GM21737 (cell line): ENCODE measurements around the gene CLCA4.

Experiments used
- ATAC-seq: cut with Tn5 transposase; IDR thresholded peaks from one replicate; pipeline ENCODE4 v1.9.1; 2021; ENCODE audit warnings: mild to moderate bottlenecking, moderate library complexity; ENCODE audit not compliant: unreplicated experiment

CLCA4 gene

GRCh38 chr1:86523670-86524354 is 23.1 kb upstream of the CLCA4 start:
- no peak for ATAC-seq

GRCh38 chr1:86527306-86527705 is 19.6 kb upstream of the CLCA4 start:
- ATAC-seq, result no peak

- ATAC-seq, result no peak
Observed at GRCh38 chr1:86530211-86530845, 16.6 kb upstream of the CLCA4 start.

- no peak for ATAC-seq
Observed at GRCh38 chr1:86537928-86538695, 8.8 kb upstream of the CLCA4 start.

GRCh38 chr1:86538775-86539174 is 8.1 kb upstream of the CLCA4 start:
- no peak for ATAC-seq

GRCh38 chr1:86541859-86542258 is 5.0 kb upstream of the CLCA4 start:
- no peak for ATAC-seq

GRCh38 chr1:86542631-86543030 is 4.2 kb upstream of the CLCA4 start:
- ATAC-seq, result no peak

GRCh38 chr1:86548839-86549238 is 2.0 kb downstream of the CLCA4 start:
- no peak for ATAC-seq

GRCh38 chr1:86551305-86551704 is 4.4 kb downstream of the CLCA4 start:
- no peak for ATAC-seq

GRCh38 chr1:86552376-86552775 is 5.5 kb downstream of the CLCA4 start:
- no peak for ATAC-seq

GRCh38 chr1:86557739-86558138 is 10.9 kb downstream of the CLCA4 start:
- ATAC-seq, result no peak

- no peak for ATAC-seq
Observed at GRCh38 chr1:86563849-86564248, 17.0 kb downstream of the CLCA4 start.

- no peak for ATAC-seq
Observed at GRCh38 chr1:86567341-86567740, 20.5 kb downstream of the CLCA4 start.

GRCh38 chr1:86567878-86568277 is 21.0 kb downstream of the CLCA4 start:
- no peak for ATAC-seq

GRCh38 chr1:86573763-86574484 is 27.0 kb downstream of the CLCA4 start:
- no peak for ATAC-seq

- ATAC-seq, result no peak
Observed at GRCh38 chr1:86581231-86581630, 34.4 kb downstream of the CLCA4 start.

GRCh38 chr1:86582161-86582560 is 35.3 kb downstream of the CLCA4 start:
- ATAC-seq, result no peak

GRCh38 chr1:86583032-86583431 is 36.2 kb downstream of the CLCA4 start:
- no peak for ATAC-seq

GRCh38 chr1:86583593-86583992 is 36.7 kb downstream of the CLCA4 start:
- ATAC-seq, result no peak

GRCh38 chr1:86594284-86594770 is 47.4 kb downstream of the CLCA4 start:
- ATAC-seq, result no peak

- ATAC-seq, result no peak
Observed at GRCh38 chr1:86596224-86596623, 49.3 kb downstream of the CLCA4 start.
